H7 (cell line): Measurements from ENCODE around the gene C20orf202. TPM values are rescaled to one million over a fixed set of nuclear protein-coding genes. Genes with fewer than 3 reads are reported as not detected.
"Not testable (repeated sequence)": the region's sequence is repeated elsewhere in the genome, so short reads cannot be mapped to it uniquely, and the experiment has no call there.

ENCODE experiments used
- DNase-seq: peaks from one replicate; pipeline ENCODE4 v3.0.0; 2012
- H3K27me3 ChIP-seq: 2 replicates; pipeline ENCODE4 v1.6.0; 2011; ENCODE audit warnings: mild to moderate bottlenecking, low read length; ENCODE audit not compliant: control insufficient read depth, insufficient read depth
- H3K36me3 ChIP-seq: replicated peaks from 2 replicates; pipeline ENCODE4 v1.5.1; 2011; ENCODE audit warnings: low read length; ENCODE audit not compliant: control insufficient read depth, insufficient read depth
- H3K4me3 ChIP-seq: 2 replicates; pipeline ENCODE4 v1.5.1; 2011; ENCODE audit warnings: low read depth, mild to moderate bottlenecking, control low read depth, low read length, moderate library complexity; ENCODE audit not compliant: insufficient read depth
- total RNA-seq: library from RNA; depleted of rRNA; stranded (reverse); fragments of >200 nt; shearing (Covaris generic); gene quantifications from 2 replicates; pipeline ENCODE4 v1.2.3, GENCODE V29; 2014; rRNA removed

The C20orf202 gene
- total RNA-seq, 1 experiment from 2014 or later, result not detected

GRCh38 chr20:1232286-1233111 lies 29.2 kb downstream of the C20orf202 start:
- H3K27me3 ChIP-seq, result peaks cover 12% of the 10 kb centered on the region
- no peak overlapping the region for H3K4me3 ChIP-seq
- DNase-seq, result no peak
- H3K36me3 ChIP-seq, result no peaks in the 10 kb centered on the region

GRCh38 chr20:1240549-1240948 lies 37.3 kb downstream of the C20orf202 start:
- no peaks in the 10 kb centered on the region for H3K27me3 ChIP-seq
- DNase-seq, result no peak
- H3K4me3 ChIP-seq, result no peak overlapping the region
- no peaks in the 10 kb centered on the region for H3K36me3 ChIP-seq

GRCh38 chr20:1241456-1241855 lies 38.2 kb downstream of the C20orf202 start:
- DNase-seq, result no peak
- H3K36me3 ChIP-seq, result no peaks in the 10 kb centered on the region
- no peaks in the 10 kb centered on the region for H3K27me3 ChIP-seq
- no peak overlapping the region for H3K4me3 ChIP-seq

GRCh38 chr20:1242099-1242498 lies 38.8 kb downstream of the C20orf202 start:
- Histone ChIP-seq H3K27me3 (no peaks in the 10 kb centered on the region), H3K4me3 (no peak overlapping the region), H3K36me3 (no peaks in the 10 kb centered on the region)
- DNase-seq, result no peak

- H3K27me3 ChIP-seq, result no peaks in the 10 kb centered on the region
- DNase-seq, result no peak
- no peak overlapping the region for H3K4me3 ChIP-seq
- no peaks in the 10 kb centered on the region for H3K36me3 ChIP-seq
These were observed 39.3 kb downstream of the C20orf202 start for GRCh38 chr20:1242530-1242929.

- no peak for DNase-seq
- Histone ChIP-seq H3K36me3 (no peaks in the 10 kb centered on the region), H3K27me3 (no peaks in the 10 kb centered on the region), H3K4me3 (no peak overlapping the region)
These were observed 42.3 kb downstream of the C20orf202 start for GRCh38 chr20:1245578-1245977.

- no peaks in the 10 kb centered on the region for H3K27me3 ChIP-seq
- DNase-seq, result no peak
These were observed 44.4 kb downstream of the C20orf202 start for GRCh38 chr20:1247689-1248088.

GRCh38 chr20:1250282-1250681 lies 47.0 kb downstream of the C20orf202 start:
- DNase-seq, H3K27me3 ChIP-seq, H3K36me3 ChIP-seq, H3K4me3 ChIP-seq: not testable (repeated sequence)

More at GRCh38 chr20:1247689-1248088, 44.4 kb downstream of the C20orf202 start:
- H3K36me3 ChIP-seq, result no peaks in the 10 kb centered on the region
- H3K4me3 ChIP-seq, result no peak overlapping the region

GRCh38 chr20:1252416-1252815 lies 49.2 kb downstream of the C20orf202 start:
- H3K36me3 ChIP-seq, result no peaks in the 10 kb centered on the region
- no peak overlapping the region for H3K4me3 ChIP-seq
- no peak for DNase-seq

GRCh38 chr20:1254254-1254653 lies 51.0 kb downstream of the C20orf202 start:
- H3K27me3 ChIP-seq, result no peaks in the 10 kb centered on the region
- DNase-seq, result no peak
- H3K4me3 ChIP-seq, result no peak overlapping the region
- H3K36me3 ChIP-seq, result no peaks in the 10 kb centered on the region

More at GRCh38 chr20:1252416-1252815, 49.2 kb downstream of the C20orf202 start:
- H3K27me3 ChIP-seq, result no peaks in the 10 kb centered on the region

- H3K27me3 ChIP-seq, result no peaks in the 10 kb centered on the region
These were observed 52.4 kb downstream of the C20orf202 start for GRCh38 chr20:1255675-1256074.

More at GRCh38 chr20:1255675-1256074, 52.4 kb downstream of the C20orf202 start:
- no peak for DNase-seq
- Histone ChIP-seq H3K36me3 (no peaks in the 10 kb centered on the region), H3K4me3 (no peak overlapping the region)

Other genes with a start within 250 kb of the C20orf202 start
- 0.35 and 1.4 TPM in 2 replicates for gene RSPO4, start 201.1 kb upstream of the C20orf202 start, total RNA-seq
- 33.7 and 36.8 TPM in 2 replicates for gene PSMF1, start 84.9 kb upstream of the C20orf202 start, total RNA-seq
- gene TMEM74B, start 18.5 kb upstream of the C20orf202 start, total RNA-seq, result 4.1 and 5.9 TPM in 2 replicates
- gene RAD21L1, start 22.6 kb downstream of the C20orf202 start, total RNA-seq, result not detected in 2 replicates
- 2.6 and 4.0 TPM in 2 replicates for gene SNPH, start 62.8 kb downstream of the C20orf202 start, total RNA-seq
- 1.1 and 1.9 TPM in 2 replicates for gene SDCBP2, start 125.7 kb downstream of the C20orf202 start, total RNA-seq
- gene FKBP1A, start 189.6 kb downstream of the C20orf202 start, total RNA-seq, result 132 and 136 TPM in 2 replicates